Suppressor macrophage (primary cell): ENCODE measurements around the gene LTB4R.
"Not testable (repeated sequence)": the region's sequence is repeated elsewhere in the genome, so short reads cannot be mapped to it uniquely, and the experiment has no call there.

Experiments used
- DNase-seq, 4 experiments: peaks; one replicate each; pipeline ENCODE4 v3.0.0-alpha.2; 2020 to 2022

Gene LTB4R

DNA sequence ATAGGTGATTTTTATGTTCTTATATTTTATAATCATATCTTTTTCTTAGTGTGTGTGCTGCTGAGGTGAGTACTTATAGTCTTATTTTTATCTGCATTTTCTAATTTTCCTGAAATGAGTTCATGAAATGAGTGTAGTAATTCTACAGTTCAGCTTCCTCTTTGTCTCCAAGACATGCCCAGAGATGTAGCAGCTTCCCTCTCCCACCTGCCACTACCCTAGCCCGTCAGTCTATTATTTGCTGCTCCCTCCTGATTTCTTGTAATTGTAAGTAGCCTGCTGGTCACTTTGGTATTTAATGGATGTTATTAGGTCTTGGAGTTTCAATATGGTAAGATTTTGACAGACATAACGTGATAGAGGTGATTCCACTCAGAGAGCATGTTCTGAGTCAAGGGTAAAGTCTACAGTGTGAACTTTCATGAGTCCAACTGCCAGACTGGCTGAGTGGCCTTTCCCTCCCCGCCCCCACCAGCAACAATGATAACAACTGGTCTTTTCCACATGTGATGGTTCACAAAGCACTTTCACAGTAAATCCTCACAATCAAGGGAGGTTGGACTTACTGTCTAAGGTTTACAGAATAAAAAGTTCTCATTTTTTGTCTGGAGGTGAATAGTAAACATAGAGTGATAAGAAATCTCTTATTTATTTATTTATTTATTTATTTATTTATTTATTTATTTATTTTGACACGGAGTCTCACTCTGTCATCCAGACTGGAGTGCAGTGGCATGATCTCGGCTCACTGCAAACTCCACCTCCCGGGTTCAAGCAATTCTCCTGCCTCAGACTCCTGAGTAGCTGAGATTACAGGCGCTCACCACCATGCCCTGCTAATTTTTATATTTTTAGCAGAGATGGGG, 32.7 kb downstream of the LTB4R start:
- peak in 1 of 4 experiments; percentile 32 for DNase-seq

GRCh38 chr14:24347134-24347533, 35.8 kb downstream of the LTB4R start:
- DNase-seq = no peak

- DNase-seq = no peak
These were observed 36.9 kb downstream of the LTB4R start for GRCh38 chr14:24348186-24348585.

GRCh38 chr14:24349742-24350141, 38.4 kb downstream of the LTB4R start:
- DNase-seq = no peak

DNA sequence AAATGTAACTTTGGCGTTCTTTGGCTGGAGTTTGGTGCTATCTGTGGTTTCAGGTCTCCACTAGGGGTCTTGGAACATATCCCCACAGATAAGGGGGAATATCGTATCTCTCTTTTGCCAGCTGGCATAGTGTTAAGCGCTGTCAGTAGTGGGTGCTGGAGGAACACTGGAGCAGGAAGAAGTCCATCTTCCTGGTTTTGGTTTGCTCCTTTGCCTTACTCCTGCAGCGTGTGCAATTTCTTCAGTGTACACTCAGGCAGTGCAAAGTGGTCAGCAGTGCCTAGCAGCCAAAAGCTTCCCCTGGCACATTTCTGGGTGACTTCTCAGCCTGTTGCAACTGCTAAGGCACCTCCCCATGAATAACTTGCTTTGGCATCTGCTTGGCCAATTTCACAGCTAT, 40.2 kb downstream of the LTB4R start:
- peak; percentile 62 to 79 (median 74) for DNase-seq

DNA sequence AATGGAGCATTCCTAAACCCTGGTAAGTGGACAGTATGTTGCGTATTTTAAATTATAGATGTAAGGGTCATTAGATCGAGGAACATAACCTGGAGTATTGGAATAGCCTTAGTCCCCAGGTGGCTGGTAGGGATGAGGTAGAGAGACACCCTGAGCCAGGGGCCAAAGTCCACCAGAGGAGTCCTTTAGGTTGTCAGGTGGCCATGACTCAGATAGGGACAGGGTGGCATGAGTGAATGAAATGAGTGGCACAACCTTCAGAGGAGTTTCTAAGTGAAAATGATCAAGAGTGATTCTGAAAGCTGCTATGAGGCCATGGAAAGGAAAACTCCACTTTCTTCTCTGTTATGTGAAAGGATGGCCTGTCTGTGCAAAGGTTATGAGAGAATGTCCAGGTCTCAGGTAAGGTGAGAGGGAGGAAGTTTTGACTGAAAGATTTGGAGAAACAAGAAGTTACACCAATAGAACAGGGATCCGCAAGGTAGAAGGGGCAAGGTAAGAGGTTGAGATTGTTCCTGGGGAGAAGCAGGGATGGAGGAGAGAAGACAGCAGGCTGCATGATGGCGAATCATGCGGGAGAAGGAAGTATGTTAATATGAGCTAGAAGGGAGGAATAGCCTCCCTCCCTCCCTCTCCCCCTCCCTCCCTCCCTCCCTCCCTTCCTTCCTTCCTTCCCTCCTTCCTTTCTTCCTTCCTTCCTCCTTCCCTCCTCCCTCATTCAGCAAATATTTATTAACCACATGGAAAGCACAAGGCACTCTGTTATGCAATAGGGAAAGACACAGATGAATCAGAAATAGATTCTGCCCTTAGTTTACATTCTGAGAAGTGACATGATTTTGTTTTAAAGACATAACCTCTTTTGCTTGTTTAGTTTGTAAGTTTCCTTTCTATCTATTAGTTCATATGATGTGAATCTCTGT, 42.5 kb downstream of the LTB4R start:
- DNase-seq = peak in 2 of 4 experiments; percentile 57 to 63

DNA sequence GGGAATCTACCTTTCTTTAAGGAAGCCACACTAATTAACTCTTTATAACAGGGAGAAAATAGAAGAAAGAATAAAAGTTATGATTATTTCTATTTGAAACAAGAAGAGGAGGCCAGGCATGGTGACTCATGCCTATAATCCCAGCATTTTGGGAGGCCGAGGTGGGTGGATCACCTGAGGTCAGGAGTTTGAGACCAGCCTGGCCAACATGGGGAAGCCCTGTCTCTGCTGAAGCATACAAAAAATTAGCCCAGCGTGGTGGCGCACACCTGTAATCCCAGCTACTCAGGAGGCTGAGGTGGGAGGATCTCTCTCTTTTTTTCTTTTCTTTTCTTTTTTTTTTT, 43.2 kb downstream of the LTB4R start:
- not testable (repeated sequence) for DNase-seq

GRCh38 chr14:24355009-24355408, 43.7 kb downstream of the LTB4R start:
- no peak for DNase-seq

- no peak for DNase-seq
These were observed 44.9 kb downstream of the LTB4R start for GRCh38 chr14:24356208-24356607.

DNA sequence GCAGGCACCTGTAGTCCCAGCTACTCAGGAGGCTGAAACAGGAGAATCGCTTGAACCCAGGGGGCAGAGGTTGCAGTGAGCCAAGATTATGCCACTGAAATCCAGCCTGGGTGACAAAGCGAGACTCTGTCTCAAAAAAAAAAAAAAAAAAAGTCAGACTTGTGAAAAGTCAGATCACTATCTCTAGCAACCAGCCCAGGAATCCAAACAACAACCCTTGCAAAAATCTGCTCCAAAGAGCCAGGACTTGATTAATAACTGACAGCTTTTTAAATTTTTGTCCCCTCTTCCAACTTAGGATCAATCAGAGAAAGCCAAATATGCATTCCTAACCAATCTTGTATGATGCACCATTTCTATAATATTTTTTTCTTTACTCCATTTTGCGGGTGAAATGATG, 49.0 kb downstream of the LTB4R start:
- no peak for DNase-seq

- DNase-seq = peak; percentile 44 to 77 (median 65)
These were observed 50.0 kb downstream of the LTB4R start for GRCh38 chr14:24361326-24361725.

- no peak for DNase-seq
These were observed 51.1 kb downstream of the LTB4R start for GRCh38 chr14:24362241-24362960.

- no peak for DNase-seq
These were observed 52.1 kb downstream of the LTB4R start for GRCh38 chr14:24363401-24363800.

DNA sequence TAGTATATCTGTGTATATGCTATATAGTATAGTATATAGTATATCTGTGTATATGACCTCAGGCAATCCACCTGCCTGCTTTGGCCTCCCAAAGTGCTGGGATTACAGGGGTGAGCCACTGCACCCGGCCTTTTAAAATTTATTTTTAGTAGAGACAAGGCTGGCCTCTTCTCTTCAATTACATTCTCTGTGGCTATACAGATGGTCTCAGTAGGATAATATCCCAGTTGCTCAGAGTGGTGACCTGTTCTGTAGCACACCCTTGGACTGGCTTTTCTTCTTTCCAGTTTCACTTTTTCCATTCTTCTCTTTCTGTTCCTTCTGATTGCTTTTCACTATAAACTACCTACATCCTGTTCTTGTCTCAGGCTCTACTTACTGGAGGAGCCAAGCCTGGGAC, 53.5 kb downstream of the LTB4R start:
- DNase-seq = no peak

- peak; percentile 78 to 91 (median 81) for DNase-seq
These were observed 54.5 kb downstream of the LTB4R start for GRCh38 chr14:24365600-24366412.

DNA sequence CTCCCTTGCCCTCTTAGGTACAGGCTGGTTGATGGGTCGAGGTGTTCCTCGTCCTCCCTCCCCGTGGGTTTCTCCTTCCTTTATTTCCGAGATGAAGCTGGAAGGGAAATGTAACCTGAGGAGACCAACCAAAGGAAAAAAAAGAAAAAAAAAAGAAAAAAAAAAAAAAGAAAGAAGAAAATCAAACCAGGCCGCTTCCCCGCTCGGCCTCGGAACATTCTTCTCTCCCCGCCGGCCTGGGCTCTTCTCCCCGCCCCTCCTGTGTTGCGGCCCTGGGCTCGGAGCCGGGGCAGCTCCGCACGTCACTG, 55.1 kb downstream of the LTB4R start:
- DNase-seq = no peak

DNA sequence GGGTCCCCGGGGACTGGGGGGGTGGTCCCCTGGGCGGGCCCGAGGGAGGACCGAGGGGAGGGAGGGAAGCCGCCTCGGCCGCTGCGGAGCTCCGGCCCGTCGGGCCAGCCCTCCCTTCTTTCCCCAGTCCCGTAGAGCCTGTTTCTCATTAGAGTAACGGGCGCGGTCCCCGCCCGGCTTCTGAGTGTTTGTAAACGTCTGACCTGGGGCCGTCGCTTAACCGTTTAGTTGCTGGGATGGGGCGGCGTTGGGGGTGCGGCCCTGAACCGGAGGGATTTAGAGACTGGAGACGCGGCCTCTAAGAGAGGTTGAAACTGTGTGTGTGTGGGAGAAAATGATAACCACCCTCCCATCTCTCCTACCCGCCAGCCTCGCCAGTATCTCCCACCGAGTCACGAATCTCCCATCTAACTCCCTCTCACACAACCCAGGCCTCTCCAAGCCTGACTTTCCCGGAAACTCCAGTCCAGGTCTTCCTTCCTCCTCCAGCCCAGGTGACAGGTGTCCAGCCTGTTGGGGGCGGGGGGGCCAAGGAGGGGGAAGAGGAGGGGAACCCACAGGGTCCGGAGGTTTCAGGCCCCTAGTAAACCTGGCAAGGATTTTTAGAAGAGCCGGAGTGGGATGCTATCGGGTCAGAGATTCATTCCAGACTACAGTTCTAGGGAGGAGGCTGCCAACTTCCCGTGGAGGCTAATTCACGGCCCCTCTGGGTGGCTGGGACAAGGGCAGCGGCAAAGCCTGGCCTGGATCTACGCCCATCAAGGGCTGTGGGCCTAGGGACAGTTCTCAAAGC, 55.6 kb downstream of the LTB4R start:
- peak in 2 of 4 experiments; percentile 23 to 30 for DNase-seq
